Subcutaneous preadipocyte (primary cell): ENCODE data around the gene WDR33. TPM values are rescaled to one million over a fixed set of nuclear protein-coding genes. Genes with fewer than 3 reads are reported as not detected.

ENCODE experiments used
- small RNA-seq: library from RNA; depleted of rRNA; stranded (forward); fragments of <200 nt; gene quantifications from one replicate; pipeline ENCODE3, GENCODE V24; 2012
- total RNA-seq: library from RNA; depleted of rRNA; stranded (reverse); fragments of >200 nt; gene quantifications from 2 replicates; pipeline ENCODE4 v1.2.3, GENCODE V29; 2012

The WDR33 gene
- total RNA-seq = 23.5 and 35.6 TPM in 2 replicates

DNA sequence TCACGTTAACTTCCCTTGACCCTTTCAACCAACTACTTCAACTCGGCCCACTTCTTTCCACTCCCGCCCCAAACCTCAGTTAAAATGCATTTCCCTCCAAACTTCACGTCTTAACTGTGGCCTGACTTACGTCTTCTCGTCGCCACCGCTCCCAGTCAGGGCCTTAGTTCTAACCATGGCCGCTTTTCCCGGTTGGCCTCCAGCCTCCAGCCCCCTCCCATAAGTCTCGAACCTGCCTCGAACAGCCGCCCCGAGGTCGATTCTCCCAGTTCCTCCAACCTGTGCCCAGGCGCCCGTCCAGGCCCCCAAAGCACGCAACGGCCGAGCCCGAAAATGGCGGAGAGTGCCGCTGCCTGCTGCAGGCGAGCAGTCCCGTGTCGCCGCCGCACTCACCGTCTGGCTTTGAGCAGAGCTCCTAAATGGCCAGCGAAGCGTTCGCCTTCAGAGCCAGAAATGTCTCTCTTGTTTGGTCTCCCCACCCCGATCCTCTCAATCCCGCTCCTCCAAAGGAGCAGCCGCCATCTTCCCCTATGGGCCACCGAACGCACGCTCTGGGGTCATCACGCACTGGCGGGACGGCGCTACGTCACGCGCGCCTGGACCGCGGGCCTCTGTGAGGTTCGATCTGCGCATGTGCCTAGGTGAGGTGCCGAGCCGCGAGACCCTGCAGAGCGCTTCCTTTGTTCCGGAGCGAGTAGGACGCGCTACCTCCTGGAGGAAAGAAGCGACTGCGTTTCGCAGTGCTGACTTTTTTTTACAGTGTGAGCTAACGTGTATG lies at the start of gene WDR33:
WDR33 (minus strand) TSS at position 553 of the 778 bp plus-strand sequence. CDS start 40,190 bp downstream, outside the sequence.

DNA sequence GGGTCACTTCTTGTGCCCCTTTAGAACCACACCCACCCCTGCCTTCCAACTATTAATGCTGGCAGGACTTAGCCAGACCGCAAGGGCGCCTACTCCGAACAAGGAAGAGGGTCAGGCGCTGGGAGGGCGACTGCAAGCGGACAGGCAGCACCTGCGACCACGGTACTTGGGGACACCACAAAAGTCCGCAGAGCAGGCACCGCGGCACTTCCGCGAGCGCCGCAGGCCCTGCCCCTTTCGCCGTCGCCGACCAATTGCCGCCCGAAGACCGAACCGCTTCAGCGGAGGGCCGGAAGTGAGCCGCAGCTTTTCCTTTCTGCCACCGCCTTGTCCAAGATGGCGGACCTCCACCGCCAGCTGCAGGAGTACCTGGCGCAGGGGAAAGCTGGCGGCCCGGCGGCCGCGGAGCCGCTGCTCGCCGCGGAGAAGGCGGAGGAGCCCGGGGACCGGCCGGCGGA lies 109.7 kb downstream of the WDR33 start, which contains the start of gene SFT2D3:
SFT2D3 (plus strand) TSS at position 305 of the 458 bp plus-strand sequence; CDS start at position 337, 32 bp downstream.

DNA sequence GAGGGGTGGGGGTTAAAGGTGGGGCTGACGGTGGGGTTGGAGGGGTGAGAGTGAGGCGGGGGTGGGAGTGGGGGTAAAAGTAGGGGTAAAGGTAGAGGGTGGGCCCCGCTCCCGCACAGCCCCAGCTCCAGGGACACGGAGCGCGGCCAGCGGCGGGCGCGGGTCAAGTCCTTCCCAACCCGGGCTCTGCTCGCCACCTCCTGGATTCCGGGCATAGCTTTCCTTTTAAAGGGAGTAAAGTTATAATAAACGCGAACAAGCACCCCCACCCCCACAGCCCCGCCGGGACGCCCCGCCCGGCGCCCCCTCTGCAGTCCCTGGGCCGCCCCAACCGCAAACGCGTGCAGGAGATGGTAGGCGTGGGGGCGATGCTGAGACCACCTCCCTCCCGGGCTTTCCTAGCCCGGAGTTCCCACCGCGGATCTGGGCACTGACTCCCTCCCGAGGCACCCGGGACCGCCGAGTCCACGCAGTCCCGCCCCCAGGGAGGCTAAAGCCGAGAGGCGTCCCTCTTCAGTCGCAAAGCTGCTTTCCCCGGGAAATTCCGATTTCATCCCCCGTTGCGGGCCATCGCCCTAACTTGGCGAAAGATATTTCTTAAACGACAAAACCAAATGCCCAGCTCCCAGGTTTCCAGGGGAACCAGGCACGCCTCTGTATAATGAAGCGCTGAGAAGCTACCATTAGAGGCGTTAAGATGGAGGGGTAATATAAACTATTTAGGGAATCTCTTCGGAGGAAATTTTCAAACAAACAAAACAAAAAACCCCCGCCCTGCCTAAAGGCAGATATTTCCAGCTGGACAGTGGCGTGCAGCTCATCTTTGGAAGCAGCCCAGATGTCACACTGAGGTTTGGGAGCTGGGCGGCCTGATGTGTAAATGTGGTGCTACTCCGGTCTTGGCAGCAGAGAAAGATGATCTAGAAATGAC lies 135.4 kb downstream of the WDR33 start, which contains the start of gene LIMS2:
LIMS2 (minus strand) TSS at position 200 of the 931 bp plus-strand sequence. CDS start 506 bp downstream, outside the sequence.

Small RNAs within 50 kb of the gene (small RNA-seq; reads per million reads assigned to genes)
- not detected for gene RF00017
- gene RF00019 = not detected
- not detected for gene RNU6-395P
- gene RNY4P7 = 2.0 reads per million, percentile 80 among the genes with 10 or more reads in this experiment

Other genes starting within 250 kb of the WDR33 start
- not detected in 2 replicates for gene GPR17, start 165.0 kb downstream of the WDR33 start, total RNA-seq
- gene LIMS2, start 135.6 kb downstream of the WDR33 start, total RNA-seq = 0.37 and 0.78 TPM in 2 replicates
- gene SFT2D3, start 109.7 kb downstream of the WDR33 start, total RNA-seq = 3.3 and 4.5 TPM in 2 replicates
- 15.1 and 23.9 TPM in 2 replicates for gene POLR2D, start 47.0 kb upstream of the WDR33 start, total RNA-seq
- gene AMMECR1L, start 74.8 kb upstream of the WDR33 start, total RNA-seq = 12.5 and 16.6 TPM in 2 replicates
- 6.6 and 9.6 TPM in 2 replicates for gene SAP130, start 216.9 kb upstream of the WDR33 start, total RNA-seq